SK-N-SH (cell line): ENCODE data around the gene ERC1.

ENCODE experiments used
- EP300 ChIP-seq, 2 experiments: IDR thresholded peaks; 2 replicates each; pipeline versions ENCODE4 v1.4.0 to v1.6.1; 2012; ENCODE audit warnings: borderline replicate concordance in 1 of 2, low read depth in 1 of 2, low read length in 1 of 2
- EZH2phosphoT487 ChIP-seq: fragments of 200-600 bp; sonication (generic); IDR thresholded peaks from 2 replicates; pipeline ENCODE4 v1.6.1; 2017; ENCODE audit warnings: low read depth, mixed run types, mild to moderate bottlenecking, antibody characterized with exemption, moderate library complexity, borderline replicate concordance
- POLR2AphosphoS5 ChIP-seq: IDR thresholded peaks from 2 replicates; pipeline ENCODE4 v1.6.1; 2012; ENCODE audit warnings: low read depth, low read length
- TAF1 ChIP-seq: IDR thresholded peaks from 2 replicates; pipeline ENCODE4 v1.6.1; 2012; ENCODE audit warnings: low read depth, mild to moderate bottlenecking, low read length, moderate library complexity, borderline replicate concordance
- TF ChIP-seq, protein P1 (sequence below): fragments of 200-600 bp; sonication (generic); IDR thresholded peaks from 2 replicates; pipeline ENCODE4 v1.6.1; 2017; ENCODE audit warnings: antibody characterized with exemption, mild to moderate bottlenecking, moderate library complexity

DNA sequence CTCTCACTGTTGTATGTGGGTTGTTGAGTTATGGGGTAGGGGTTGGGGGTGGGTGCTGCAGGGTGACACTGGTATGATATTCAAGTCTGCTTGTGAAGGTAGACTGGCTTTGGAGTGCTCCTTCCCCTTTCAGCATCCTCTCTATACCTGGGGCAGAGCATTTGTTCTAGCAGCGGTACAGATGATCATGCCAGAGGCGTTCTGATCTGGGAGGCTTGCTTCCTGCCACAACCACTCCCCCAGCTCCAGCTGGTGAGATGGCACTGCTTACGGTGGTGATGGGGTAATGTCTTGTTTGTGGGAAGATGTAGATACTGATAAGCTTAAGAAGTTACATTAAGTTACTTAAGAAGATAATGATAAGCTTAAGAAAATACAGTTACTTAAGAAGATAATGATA is 131.8 kb downstream of the ERC1 start:
- TF ChIP-seq EP300 (IDR thresholded peaks at IDR 0.05; ENCODE audit: borderline replicate concordance in 1 of 2, low read depth in 1 of 2, low read length in 1 of 2) = no peak
- no peak for TF ChIP-seq TAF1
- TF ChIP-seq, protein P1, sequence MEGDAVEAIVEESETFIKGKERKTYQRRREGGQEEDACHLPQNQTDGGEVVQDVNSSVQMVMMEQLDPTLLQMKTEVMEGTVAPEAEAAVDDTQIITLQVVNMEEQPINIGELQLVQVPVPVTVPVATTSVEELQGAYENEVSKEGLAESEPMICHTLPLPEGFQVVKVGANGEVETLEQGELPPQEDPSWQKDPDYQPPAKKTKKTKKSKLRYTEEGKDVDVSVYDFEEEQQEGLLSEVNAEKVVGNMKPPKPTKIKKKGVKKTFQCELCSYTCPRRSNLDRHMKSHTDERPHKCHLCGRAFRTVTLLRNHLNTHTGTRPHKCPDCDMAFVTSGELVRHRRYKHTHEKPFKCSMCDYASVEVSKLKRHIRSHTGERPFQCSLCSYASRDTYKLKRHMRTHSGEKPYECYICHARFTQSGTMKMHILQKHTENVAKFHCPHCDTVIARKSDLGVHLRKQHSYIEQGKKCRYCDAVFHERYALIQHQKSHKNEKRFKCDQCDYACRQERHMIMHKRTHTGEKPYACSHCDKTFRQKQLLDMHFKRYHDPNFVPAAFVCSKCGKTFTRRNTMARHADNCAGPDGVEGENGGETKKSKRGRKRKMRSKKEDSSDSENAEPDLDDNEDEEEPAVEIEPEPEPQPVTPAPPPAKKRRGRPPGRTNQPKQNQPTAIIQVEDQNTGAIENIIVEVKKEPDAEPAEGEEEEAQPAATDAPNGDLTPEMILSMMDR = no peak
- no peak for TF ChIP-seq EZH2phosphoT487
- TF ChIP-seq POLR2AphosphoS5 = no peak
